Tibial nerve (tissue), 4 donors: Measurements from ENCODE around the gene CDH4. TPM values are rescaled to one million over a fixed set of nuclear protein-coding genes. Genes with fewer than 3 reads are reported as not detected.

Source experiments
- DNase-seq, 2 donors: peaks; one replicate each; pipeline ENCODE4 v3.0.0-alpha.2; 2019; ENCODE audit warnings: low spot score in 2 of 2
- H3K27ac ChIP-seq, 4 donors: fragments of 200-600 bp; sonication (generic) in 3 of 4; one replicate each; pipeline ENCODE4 v1.5.1; 2017 to 2019; ENCODE audit warnings: mild to moderate bottlenecking in 1 of 4
- H3K27me3 ChIP-seq, 2 donors: fragments of 200-600 bp; sonication (generic) in 1 of 2; one replicate each; pipeline versions ENCODE4 v1.5.1 to v1.6.0; 2017 to 2019
- H3K36me3 ChIP-seq, 3 donors: fragments of 200-600 bp; sonication (generic); one replicate each; pipeline ENCODE4 v1.5.1; 2018 to 2019
- H3K4me1 ChIP-seq, 4 donors: fragments of 200-600 bp; sonication (generic) in 3 of 4; one replicate each; pipeline ENCODE4 v1.5.1; 2017 to 2019
- H3K4me3 ChIP-seq, 4 donors: fragments of 200-600 bp; sonication (generic) in 3 of 4; one replicate each; pipeline ENCODE4 v1.5.1; 2017 to 2019; ENCODE audit warnings: mild to moderate bottlenecking in 1 of 4, moderate library complexity in 1 of 4
- H3K9me3 ChIP-seq, 4 donors: fragments of 200-600 bp; sonication (generic) in 3 of 4; one replicate each; pipeline ENCODE4 v1.5.1; 2017 to 2019
- CTCF ChIP-seq, 5 experiments: fragments of 200-600 bp in 3 of 5; fragments of 450-650 bp in 2 of 5; sonication (generic) in 3 of 5; IDR thresholded peaks; one replicate each; pipeline ENCODE4 v1.5.1; 2016 to 2019; ENCODE audit warnings: antibody characterized with exemption in 5 of 5, mild to moderate bottlenecking in 3 of 5, moderate library complexity in 2 of 5
- EP300 ChIP-seq, 2 donors: sonication (generic); formaldehyde crosslinking; IDR thresholded peaks; one replicate each; pipeline ENCODE4 v1.6.1; 2017; ENCODE audit warnings: antibody characterized with exemption in 2 of 2, mild to moderate bottlenecking in 1 of 2
- POLR2A ChIP-seq, 2 donors: fragments of 450-650 bp; IDR thresholded peaks; one replicate each; pipeline ENCODE4 v1.6.1; 2017; ENCODE audit warnings: antibody characterized with exemption in 2 of 2, mild to moderate bottlenecking in 2 of 2, moderate library complexity in 2 of 2
- WGBS, 2 donors: methylation state at CpG; one replicate each; pipeline ENCODE4 v1.1.5; 2018; 5-methylcytosine and 5-hydroxymethylcytosine counted together
- total RNA-seq, 4 donors: library from RNA; depleted of rRNA; stranded (reverse); fragments of >200 nt; gene quantifications; one replicate each; pipeline ENCODE4 v1.1.0, GENCODE V29; 2016

The CDH4 gene
- total RNA-seq, 4 donors from 2014 or later, result 0.78 to 2.3 (median 1.0) TPM

- TF ChIP-seq POLR2A (IDR thresholded peaks at IDR 0.05) (no peak), EP300 (IDR thresholded peaks at IDR 0.05) (no peak)
- Histone ChIP-seq H3K27ac (no peak overlapping the region), H3K27me3 (no peaks in the 10 kb centered on the region), H3K4me1 (peaks cover 0 to 8% (median 0%) of the 10 kb centered on the region in 4 donors), H3K9me3 (peaks cover 0 to 28% (median 0%) of the 10 kb centered on the region in 4 donors), H3K36me3 (no peaks in the 10 kb centered on the region), H3K4me3 (no peak overlapping the region)
- WGBS, 2 donors, result 88 to 91% methylated on average over 10 of the region's 10 CpGs
- DNase-seq, result no peak
Measured at GRCh38 chr20:61385731-61386130, 133.7 kb downstream of the CDH4 start.

GRCh38 chr20:61387204-61387953 is 135.3 kb downstream of the CDH4 start:
- H3K27ac ChIP-seq, result no peak overlapping the region
- WGBS, 2 donors, result 18 to 25% methylated on average over 13 of the region's 13 CpGs
- no peak overlapping the region for H3K4me3 ChIP-seq
- no peaks in the 10 kb centered on the region for H3K36me3 ChIP-seq
- H3K27me3 ChIP-seq, result no peaks in the 10 kb centered on the region
- TF ChIP-seq CTCF (IDR thresholded peaks at IDR 0.05), result no peak
- no peak for TF ChIP-seq POLR2A (IDR thresholded peaks at IDR 0.05)
- TF ChIP-seq EP300 (IDR thresholded peaks at IDR 0.05), result no peak
- peaks cover 0 to 8% (median 0%) of the 10 kb centered on the region in 4 donors for H3K4me1 ChIP-seq
- peaks cover 0 to 26% (median 0%) of the 10 kb centered on the region in 4 donors for H3K9me3 ChIP-seq
- no peak for DNase-seq

- no peak overlapping the region for H3K4me3 ChIP-seq
- 48 to 56% methylated on average over 6 to 7 of the region's 7 CpGs for WGBS, 2 donors
- H3K27me3 ChIP-seq, result no peaks in the 10 kb centered on the region
- DNase-seq, result no peak
- peaks cover 0 to 8% (median 0%) of the 10 kb centered on the region in 4 donors for H3K4me1 ChIP-seq
- TF ChIP-seq CTCF (IDR thresholded peaks at IDR 0.05) (no peak), EP300 (IDR thresholded peaks at IDR 0.05) (no peak), POLR2A (IDR thresholded peaks at IDR 0.05) (no peak)
- H3K9me3 ChIP-seq, result peaks cover 0 to 22% (median 0%) of the 10 kb centered on the region in 4 donors
- H3K36me3 ChIP-seq, result no peaks in the 10 kb centered on the region
- H3K27ac ChIP-seq, result no peak overlapping the region
Measured at GRCh38 chr20:61387954-61388348, 135.9 kb downstream of the CDH4 start.

- Histone ChIP-seq H3K9me3 (peaks cover 0 to 22% (median 0%) of the 10 kb centered on the region in 4 donors), H3K27me3 (no peaks in the 10 kb centered on the region), H3K36me3 (no peaks in the 10 kb centered on the region), H3K4me1 (peaks cover 0 to 8% (median 0%) of the 10 kb centered on the region in 4 donors), H3K27ac (no peak overlapping the region), H3K4me3 (no peak overlapping the region)
- TF ChIP-seq CTCF (IDR thresholded peaks at IDR 0.05) (no peak), EP300 (IDR thresholded peaks at IDR 0.05) (no peak), POLR2A (IDR thresholded peaks at IDR 0.05) (no peak)
- DNase-seq, result no peak
- 86 to 89% methylated on average over 10 of the region's 10 CpGs for WGBS, 2 donors
Measured at GRCh38 chr20:61389077-61389476, 137.0 kb downstream of the CDH4 start.

- H3K36me3 ChIP-seq, result no peaks in the 10 kb centered on the region
- DNase-seq, result no peak
- WGBS, 2 donors, result 80 to 90% methylated on average over 12 of the region's 12 CpGs
- TF ChIP-seq CTCF (IDR thresholded peaks at IDR 0.05) (no peak), EP300 (IDR thresholded peaks at IDR 0.05) (no peak), POLR2A (IDR thresholded peaks at IDR 0.05) (no peak)
- no peak overlapping the region for H3K27ac ChIP-seq
- peaks cover 0 to 8% (median 0%) of the 10 kb centered on the region in 4 donors for H3K4me1 ChIP-seq
- peaks cover 0 to 12% (median 0%) of the 10 kb centered on the region in 4 donors for H3K9me3 ChIP-seq
- H3K4me3 ChIP-seq, result no peak overlapping the region
- H3K27me3 ChIP-seq, result no peaks in the 10 kb centered on the region
Measured at GRCh38 chr20:61391185-61391584, 139.1 kb downstream of the CDH4 start.
